Caco-2 (cell line): ENCODE measurements around the gene TTC33. TPM values are rescaled to one million over a fixed set of nuclear protein-coding genes. Genes with fewer than 3 reads are reported as not detected.

Source experiments
- BruUV-seq: library from RNA; stranded (reverse); fragments of 400-500 nt; replicated peaks from 2 replicates; lab custom pipeline; 2021; lab: Mats Ljungman, UMichigan
- CTCF ChIA-PET: fragments of 300-600 bp; sonication (Branson Sonifier 250); formaldehyde crosslinking; loops from one replicate; lab custom pipeline; 2022; ENCODE audit warnings: antibody characterized with exemption; lab: Charles Lee
- POLR2A ChIA-PET: fragments of 300-600 bp; sonication (Branson Sonifier 250); formaldehyde crosslinking; loops from one replicate; lab custom pipeline; 2022; ENCODE audit warnings: antibody characterized with exemption; lab: Charles Lee
- DNase-seq, 2 experiments: peaks; one replicate each; pipeline versions ENCODE4 v3.0.0 to v3.0.0-alpha.2; 2020 to 2022
- H3K27me3 ChIP-seq: replicated peaks from 2 replicates; pipeline ENCODE4 v1.6.0; 2011; ENCODE audit warnings: low read length; ENCODE audit not compliant: control insufficient read depth, insufficient read depth
- H3K36me3 ChIP-seq: 2 replicates; pipeline ENCODE4 v1.5.1; 2011; ENCODE audit warnings: low read length; ENCODE audit not compliant: control insufficient read depth, insufficient read depth
- H3K4me1 ChIP-seq: fragments of 250-450 bp; sonication (Bioruptor Pico); 2 replicates; pipeline ENCODE4 v1.5.1; 2020; ENCODE audit warnings: mild to moderate bottlenecking
- H3K4me3 ChIP-seq: 2 replicates; pipeline ENCODE4 v1.5.1; 2011; ENCODE audit warnings: low read depth, mild to moderate bottlenecking, control low read depth, low read length
- H3K9me3 ChIP-seq: fragments of 250-450 bp; sonication (Bioruptor Pico); 2 replicates; pipeline ENCODE4 v1.5.1; 2020; ENCODE audit warnings: mild to moderate bottlenecking, moderate library complexity
- H3K27ac Mint-ChIP-seq: one replicate; pipeline ENCODE4 v1.8.0; 2022; ENCODE audit warnings: mixed read lengths; ENCODE audit not compliant: unreplicated experiment
- H3K27me3 Mint-ChIP-seq: one replicate; pipeline ENCODE4 v1.8.0; 2022; ENCODE audit warnings: mixed read lengths; ENCODE audit not compliant: insufficient read depth, unreplicated experiment
- H3K36me3 Mint-ChIP-seq: one replicate; pipeline ENCODE4 v1.8.0; 2022; ENCODE audit warnings: mild to moderate bottlenecking, mixed read lengths; ENCODE audit not compliant: insufficient read depth, unreplicated experiment
- H3K4me1 Mint-ChIP-seq: one replicate; pipeline ENCODE4 v1.8.0; 2022; ENCODE audit warnings: low read depth, mixed read lengths; ENCODE audit not compliant: unreplicated experiment
- H3K4me3 Mint-ChIP-seq: one replicate; pipeline ENCODE4 v1.8.0; 2022; ENCODE audit warnings: mild to moderate bottlenecking, moderate library complexity, mixed read lengths; ENCODE audit not compliant: unreplicated experiment
- H3K9me3 Mint-ChIP-seq: one replicate; pipeline ENCODE4 v1.8.0; 2022; ENCODE audit warnings: mixed read lengths; ENCODE audit not compliant: unreplicated experiment
- intact Hi-C: fragments of 100-400 bp; cut with micrococcal nuclease; formaldehyde crosslinking; loops from one replicate; pipeline ENCODE4 v1.10.0; 2022; ENCODE audit not compliant: unreplicated experiment
- total RNA-seq: library from RNA; stranded (reverse); gene quantifications from 2 replicates; pipeline ENCODE4 v1.2.3, GENCODE V29; 2022
- TF ChIP-seq, protein P1 (sequence below), 2 experiments: fragments of 200-600 bp in 1 of 2; IDR thresholded peaks; 1 replicate in 1 of 2; 2 replicates in 1 of 2; pipeline versions ENCODE4 v1.5.1 to v1.8.0; 2011 to 2022; ENCODE audit warnings: antibody characterized with exemption in 1 of 2, control low read depth in 1 of 2, inconsistent platforms in 1 of 2, low read depth in 1 of 2, low read length in 1 of 2, mild to moderate bottlenecking in 1 of 2, moderate library complexity in 1 of 2; ENCODE audit not compliant: insufficient read depth in 1 of 2, severe bottlenecking in 1 of 2, unreplicated experiment in 1 of 2

TTC33 gene
- total RNA-seq, 1 experiment from 2014 or later: 8.6 TPM

DNA sequence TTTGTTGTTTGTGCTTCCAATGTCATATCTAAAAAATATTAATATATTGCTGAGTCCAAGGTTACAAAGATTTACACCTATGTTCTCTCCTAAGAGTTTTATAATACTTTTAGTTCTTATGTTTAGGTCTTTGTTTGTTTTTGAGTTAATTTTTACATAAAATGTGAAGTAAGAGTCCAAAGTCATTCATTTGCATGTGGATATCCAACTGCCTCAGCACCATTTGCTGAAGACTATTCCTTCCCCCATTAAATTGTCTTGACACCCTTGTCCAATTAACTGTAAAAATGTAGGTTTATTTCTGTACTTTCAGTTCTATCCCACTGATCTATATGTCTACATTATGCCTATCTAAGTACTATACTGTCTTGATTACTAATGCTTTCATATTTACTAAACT, 35.7 kb downstream of the TTC33 start:
- TF ChIP-seq, protein P1, sequence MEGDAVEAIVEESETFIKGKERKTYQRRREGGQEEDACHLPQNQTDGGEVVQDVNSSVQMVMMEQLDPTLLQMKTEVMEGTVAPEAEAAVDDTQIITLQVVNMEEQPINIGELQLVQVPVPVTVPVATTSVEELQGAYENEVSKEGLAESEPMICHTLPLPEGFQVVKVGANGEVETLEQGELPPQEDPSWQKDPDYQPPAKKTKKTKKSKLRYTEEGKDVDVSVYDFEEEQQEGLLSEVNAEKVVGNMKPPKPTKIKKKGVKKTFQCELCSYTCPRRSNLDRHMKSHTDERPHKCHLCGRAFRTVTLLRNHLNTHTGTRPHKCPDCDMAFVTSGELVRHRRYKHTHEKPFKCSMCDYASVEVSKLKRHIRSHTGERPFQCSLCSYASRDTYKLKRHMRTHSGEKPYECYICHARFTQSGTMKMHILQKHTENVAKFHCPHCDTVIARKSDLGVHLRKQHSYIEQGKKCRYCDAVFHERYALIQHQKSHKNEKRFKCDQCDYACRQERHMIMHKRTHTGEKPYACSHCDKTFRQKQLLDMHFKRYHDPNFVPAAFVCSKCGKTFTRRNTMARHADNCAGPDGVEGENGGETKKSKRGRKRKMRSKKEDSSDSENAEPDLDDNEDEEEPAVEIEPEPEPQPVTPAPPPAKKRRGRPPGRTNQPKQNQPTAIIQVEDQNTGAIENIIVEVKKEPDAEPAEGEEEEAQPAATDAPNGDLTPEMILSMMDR (IDR thresholded peaks at IDR 0.05; ENCODE audit: insufficient read depth in 1 of 2, low read depth in 1 of 2, low read length in 1 of 2, severe bottlenecking in 1 of 2, unreplicated experiment in 1 of 2): no peak
- Histone ChIP-seq H3K36me3 (no peaks in the 10 kb centered on the region), H3K27me3 (no peaks in the 10 kb centered on the region), H3K4me3 (no peak overlapping the region), H3K4me1 (peaks cover 6% of the 10 kb centered on the region; the same call in 1 of the 2 replicates), H3K9me3 (peaks cover 5% of the 10 kb centered on the region; the same call in 1 of the 2 replicates)
- CTCF ChIA-PET: no interaction called here
- H3K36me3 Mint-ChIP-seq: peaks cover 13% of the 10 kb centered on the region
- POLR2A ChIA-PET: no interaction called here
- H3K9me3 Mint-ChIP-seq: peaks cover 7% of the 10 kb centered on the region
- no TSS peak for BruUV-seq
- no peak for DNase-seq
- no peak overlapping the region for H3K27ac Mint-ChIP-seq
- intact Hi-C loops: no loop called here
- no peak overlapping the region for H3K4me3 Mint-ChIP-seq
- H3K4me1 Mint-ChIP-seq: no peaks in the 10 kb centered on the region
- H3K27me3 Mint-ChIP-seq: no peaks in the 10 kb centered on the region

DNA sequence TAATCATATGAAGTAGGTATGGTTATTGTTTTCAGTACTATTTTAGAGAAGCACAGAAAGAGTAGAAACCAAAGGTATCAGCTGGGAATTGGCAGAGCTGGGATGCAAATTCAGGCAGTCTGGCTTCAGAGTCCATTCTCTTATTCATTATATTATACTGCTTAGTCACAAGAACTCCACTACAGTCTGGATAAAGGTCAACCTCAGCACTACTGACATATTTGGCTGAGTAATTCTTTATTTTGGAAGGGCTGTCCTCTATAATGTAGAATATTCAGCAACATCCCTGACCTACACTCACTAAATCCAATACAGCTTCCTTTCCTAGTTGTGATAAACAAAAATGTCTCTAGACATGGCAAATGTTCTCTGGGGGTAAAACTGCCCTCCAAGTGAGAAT, 38.5 kb downstream of the TTC33 start:
- Histone ChIP-seq H3K4me1 (peaks cover 6% of the 10 kb centered on the region; the same call in 1 of the 2 replicates), H3K9me3 (peaks cover 5% of the 10 kb centered on the region; the same call in 1 of the 2 replicates), H3K36me3 (no peaks in the 10 kb centered on the region), H3K4me3 (no peak overlapping the region), H3K27me3 (no peaks in the 10 kb centered on the region)
- H3K27me3 Mint-ChIP-seq: no peaks in the 10 kb centered on the region
- H3K9me3 Mint-ChIP-seq: peaks cover 7% of the 10 kb centered on the region
- H3K4me3 Mint-ChIP-seq: no peak overlapping the region
- no peaks in the 10 kb centered on the region for H3K4me1 Mint-ChIP-seq
- peaks cover 13% of the 10 kb centered on the region for H3K36me3 Mint-ChIP-seq
- CTCF ChIA-PET: no interaction called here
- intact Hi-C loops: no loop called here
- BruUV-seq: no TSS peak
- TF ChIP-seq, protein P1 (IDR thresholded peaks at IDR 0.05; ENCODE audit: insufficient read depth in 1 of 2, low read depth in 1 of 2, low read length in 1 of 2, severe bottlenecking in 1 of 2, unreplicated experiment in 1 of 2): no peak
- POLR2A ChIA-PET: no interaction called here
- no peak overlapping the region for H3K27ac Mint-ChIP-seq
- DNase-seq: no peak

DNA sequence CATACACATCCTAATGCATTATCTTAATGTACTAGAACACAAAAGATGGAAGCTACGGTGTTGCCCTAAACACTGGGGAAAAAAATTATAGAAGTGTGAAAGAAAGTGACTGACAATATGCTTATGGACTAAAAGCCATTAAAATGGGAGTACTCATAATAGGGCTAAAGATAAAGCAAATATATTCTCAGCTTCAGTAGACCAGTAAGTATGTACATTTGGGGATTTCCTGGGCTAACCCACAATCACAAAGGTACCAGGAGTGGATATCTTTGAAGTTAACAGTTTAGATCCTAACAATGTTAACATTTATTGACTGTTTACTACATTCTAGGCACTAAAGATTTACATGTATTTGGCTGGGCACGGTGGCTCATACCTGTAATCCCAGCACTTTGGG, 39.2 kb downstream of the TTC33 start:
- Mint-ChIP-seq H3K9me3 (peaks cover 7% of the 10 kb centered on the region), H3K4me3 (no peak overlapping the region), H3K36me3 (peaks cover 10% of the 10 kb centered on the region), H3K27me3 (no peaks in the 10 kb centered on the region), H3K27ac (no peak overlapping the region), H3K4me1 (no peaks in the 10 kb centered on the region)
- no peak for DNase-seq
- TF ChIP-seq, protein P1 (IDR thresholded peaks at IDR 0.05; ENCODE audit: insufficient read depth in 1 of 2, low read depth in 1 of 2, low read length in 1 of 2, severe bottlenecking in 1 of 2, unreplicated experiment in 1 of 2): no peak
- ChIA-PET POLR2A (no interaction called here), CTCF (no interaction called here)
- peaks cover 6% of the 10 kb centered on the region; the same call in 1 of the 2 replicates for H3K4me1 ChIP-seq
- H3K4me3 ChIP-seq: no peak overlapping the region
- H3K36me3 ChIP-seq: no peaks in the 10 kb centered on the region
- intact Hi-C loops: no loop called here
- H3K27me3 ChIP-seq: no peaks in the 10 kb centered on the region
- no TSS peak for BruUV-seq
- H3K9me3 ChIP-seq: peaks cover 2% of the 10 kb centered on the region; the same call in 1 of the 2 replicates
